Endothelial cell of umbilical vein (primary cell): ENCODE results near the gene ANKRD31. TPM values are rescaled to one million over a fixed set of nuclear protein-coding genes. Genes with fewer than 3 reads are reported as not detected.

Source experiments
- BruUV-seq: library from RNA; stranded (reverse); fragments of 400-500 nt; replicated peaks from 2 replicates; lab custom pipeline; 2021; lab: Mats Ljungman, UMichigan
- CTCF ChIA-PET: fragments of 300-600, 350-600 bp; sonication (Branson Sonifier 250); formaldehyde crosslinking; loops from one replicate; lab custom pipeline; 2021; ENCODE audit warnings: antibody characterized with exemption, inconsistent platforms; lab: Charles Lee
- POLR2A ChIA-PET: fragments of 300-600, 350-600 bp; sonication (Branson Sonifier 250); formaldehyde crosslinking; loops from one replicate; lab custom pipeline; 2021; ENCODE audit warnings: antibody characterized with exemption, inconsistent platforms; lab: Charles Lee
- DNase-seq: peaks from one replicate; pipeline ENCODE4 v3.0.0-alpha.2; 2011; ENCODE audit warnings: low read depth, low spot score
- FAIRE-seq: peaks from 2 replicates; lab custom pipeline; 2011; peaks lifted over from hg19 to GRCh38; lab: Jason Lieb, UNC
- H2AFZ ChIP-seq: 2 replicates; pipeline ENCODE4 v1.6.0; 2012; ENCODE audit warnings: low read depth, low read length, control low read depth, inconsistent platforms
- H3K27ac ChIP-seq: 2 replicates; pipeline ENCODE4 v1.5.1; 2011; ENCODE audit warnings: low read depth, mild to moderate bottlenecking, control low read depth, low read length, moderate library complexity; ENCODE audit not compliant: insufficient read depth
- H3K27me3 ChIP-seq, 2 experiments: 2 replicates each; pipeline versions ENCODE4 v1.6.0 to v1.6.1; 2011; ENCODE audit warnings: low read length in 2 of 2, mixed read lengths in 1 of 2; ENCODE audit not compliant: control insufficient read depth in 2 of 2, insufficient read depth in 2 of 2
- H3K36me3 ChIP-seq, 2 experiments: 2 replicates in 1 of 2; 3 replicates in 1 of 2; pipeline ENCODE4 v1.5.1; 2011; ENCODE audit warnings: low read length in 2 of 2, mild to moderate bottlenecking in 1 of 2, moderate library complexity in 1 of 2; ENCODE audit not compliant: control insufficient read depth in 2 of 2, insufficient read depth in 2 of 2; ENCODE audit errors: extremely low read depth in 1 of 2
- H3K4me1 ChIP-seq: 3 replicates; pipeline ENCODE4 v1.5.1; 2011; ENCODE audit warnings: mild to moderate bottlenecking, low read length; ENCODE audit not compliant: control insufficient read depth, insufficient read depth; ENCODE audit errors: extremely low read depth
- H3K4me2 ChIP-seq: 2 replicates; pipeline ENCODE4 v1.6.1; 2011; ENCODE audit warnings: low read length, control low read depth, mixed read lengths; ENCODE audit not compliant: insufficient read depth
- H3K4me3 ChIP-seq, 3 experiments: fragments of 200-600 bp in 1 of 3; sonication (generic), shearing (Covaris generic) in 1 of 3; replicated peaks in 1 of 3; 2 replicates each; pipeline ENCODE4 v1.5.1; 2011 to 2016; ENCODE audit warnings: control low read depth in 3 of 3, low read length in 3 of 3, mild to moderate bottlenecking in 2 of 3, inconsistent platforms in 1 of 3, low read depth in 1 of 3, moderate library complexity in 1 of 3; ENCODE audit not compliant: insufficient read depth in 1 of 3
- H3K79me2 ChIP-seq: 2 replicates; pipeline ENCODE4 v1.6.0; 2012; ENCODE audit warnings: low read length, inconsistent platforms; ENCODE audit not compliant: control insufficient read depth, insufficient read depth
- H3K9ac ChIP-seq: replicated peaks from 2 replicates; pipeline ENCODE3; 2011; ENCODE audit warnings: low read length, control low read depth; ENCODE audit not compliant: insufficient read depth; ENCODE audit errors: extremely low read depth
- H3K9me1 ChIP-seq: replicated peaks from 3 replicates; pipeline ENCODE4 v1.6.0; 2011; ENCODE audit warnings: mild to moderate bottlenecking, low read length; ENCODE audit not compliant: control insufficient read depth, insufficient read depth; ENCODE audit errors: extremely low read depth
- H3K9me3 ChIP-seq: replicated peaks from 2 replicates; pipeline ENCODE4 v1.5.1; 2012; ENCODE audit warnings: low read length, inconsistent platforms; ENCODE audit not compliant: control insufficient read depth, insufficient read depth
- H4K20me1 ChIP-seq: replicated peaks from 2 replicates; pipeline ENCODE3; 2011; ENCODE audit warnings: mild to moderate bottlenecking, low read length; ENCODE audit not compliant: control insufficient read depth, insufficient read depth; ENCODE audit errors: extremely low read depth
- CTCF ChIP-seq, 2 donors: IDR thresholded peaks; 1 replicate in 1 of 2; 2 replicates in 1 of 2; pipeline ENCODE4 v1.5.1; 2011; ENCODE audit warnings: low read length in 2 of 2, mild to moderate bottlenecking in 2 of 2, moderate library complexity in 2 of 2, control low read depth in 1 of 2, inconsistent platforms in 1 of 2, low read depth in 1 of 2; ENCODE audit not compliant: insufficient read depth in 1 of 2; ENCODE audit errors: extremely low read depth in 1 of 2
- EZH2 ChIP-seq: IDR thresholded peaks from 2 replicates; pipeline ENCODE4 v1.6.1; 2012; ENCODE audit warnings: borderline replicate concordance, low read depth, mild to moderate bottlenecking, moderate library complexity, low read length, inconsistent platforms; ENCODE audit not compliant: severe bottlenecking
- FOS ChIP-seq: IDR thresholded peaks from 2 replicates; pipeline ENCODE4 v1.6.1; 2011; ENCODE audit warnings: mild to moderate bottlenecking, low read length, moderate library complexity, borderline replicate concordance; ENCODE audit not compliant: insufficient read depth
- GATA2 ChIP-seq: IDR thresholded peaks from 2 replicates; pipeline ENCODE4 v1.7.0; 2011; ENCODE audit warnings: low read depth, mild to moderate bottlenecking, moderate library complexity, mixed read lengths, low read length; ENCODE audit not compliant: insufficient read length, insufficient read depth
- JUN ChIP-seq: IDR thresholded peaks from 2 replicates; pipeline ENCODE4 v1.6.1; 2011; ENCODE audit warnings: borderline replicate concordance, low read depth; ENCODE audit not compliant: insufficient read length, insufficient read depth
- MAX ChIP-seq: IDR thresholded peaks from 2 replicates; pipeline ENCODE4 v1.6.1; 2011; ENCODE audit not compliant: insufficient read depth, insufficient read length
- MYC ChIP-seq: IDR thresholded peaks from one replicate; pipeline ENCODE4 v1.6.1; 2011; ENCODE audit warnings: mild to moderate bottlenecking, low read depth, low read length
- POLR2A ChIP-seq: IDR thresholded peaks from 2 replicates; pipeline ENCODE4 v1.6.1; 2012; ENCODE audit warnings: low read depth, mild to moderate bottlenecking, control low read depth, low read length
- POLR2AphosphoS5 ChIP-seq: IDR thresholded peaks from 2 replicates; pipeline ENCODE4 v1.6.1; 2012; ENCODE audit warnings: low read depth, mild to moderate bottlenecking, control low read depth, low read length, moderate library complexity; ENCODE audit not compliant: insufficient read depth
- dilution Hi-C: fragments of 300-500 bp; cut with MboI; formaldehyde crosslinking; loops from one replicate; pipeline ENCODE4 v1.15.0; 2019; ENCODE audit warnings: low sequenced_read_pairs; ENCODE audit not compliant: extremely low pct_ligation_motif_present
- intact Hi-C: fragments of 100-400 bp; cut with micrococcal nuclease; formaldehyde crosslinking; loops from one replicate; pipeline ENCODE4 v1.10.0; 2022
- polyA plus RNA-seq, 4 experiments: library from polyadenylated mRNA; depleted of rRNA in 3 of 4; stranded (reverse) in 3 of 4; unstranded in 1 of 4; fragments of >200 nt; gene quantifications; 2 replicates each; pipeline versions ENCODE4 v1.2.1 to v1.2.3, GENCODE V29; 2011 to 2012; ENCODE audit warnings: missing spikeins in 1 of 4
- total RNA-seq: library from RNA; stranded (reverse); gene quantifications from 2 replicates; pipeline ENCODE4 v1.2.3, GENCODE V29; 2021

ANKRD31 gene
- total and polyA plus RNA-seq, 2 donors (not counting 3 experiments of a cell fraction or from before 2014, with no cell fraction given), result not detected

- no peak for FAIRE-seq
Measured at GRCh38 chr5:75020016-75020656, 216.5 kb downstream of the ANKRD31 start.

More at GRCh38 chr5:75020016-75020656, 216.5 kb downstream of the ANKRD31 start:
- no peaks in the 10 kb centered on the region for H3K9me3 ChIP-seq
- no peak for DNase-seq
- POLR2A ChIA-PET, result no interaction called here
- no peaks in the 10 kb centered on the region for H3K4me1 ChIP-seq
- no peaks in the 10 kb centered on the region for H3K9me1 ChIP-seq
- H3K4me2 ChIP-seq, result no peak overlapping the region
- H2AFZ ChIP-seq, result no peak overlapping the region
- no peak overlapping the region for H3K27ac ChIP-seq
- no peaks in the 10 kb centered on the region for H3K27me3 ChIP-seq
- intact Hi-C loops, result no loop called here
- no peak for TF ChIP-seq EZH2
- TF ChIP-seq CTCF (IDR thresholded peaks at IDR 0.05; ENCODE audit: extremely low read depth in 1 of 2, insufficient read depth in 1 of 2, low read depth in 1 of 2, low read length in 2 of 2), result no peak
- TF ChIP-seq POLR2AphosphoS5, result no peak
- no peak for TF ChIP-seq MAX
- TF ChIP-seq GATA2, result no peak
- no peak for TF ChIP-seq MYC
- no peak for TF ChIP-seq POLR2A
- no peak for TF ChIP-seq FOS
- no peak for TF ChIP-seq JUN
- no peaks in the 10 kb centered on the region for H4K20me1 ChIP-seq
- no TSS peak for BruUV-seq
- CTCF ChIA-PET, result no interaction called here
- dilution Hi-C loops, result no loop called here
- H3K79me2 ChIP-seq, result no peaks in the 10 kb centered on the region
- H3K4me3 ChIP-seq, result no peak overlapping the region
- no peaks in the 10 kb centered on the region for H3K36me3 ChIP-seq
- no peak overlapping the region for H3K9ac ChIP-seq
